ENCODE measurements around the gene HIPK2. TPM values are rescaled to one million over a fixed set of nuclear protein-coding genes. Genes with fewer than 3 reads are reported as not detected.

The HIPK2 gene
- total RNA-seq, 4 donors from 2014 or later = 13.6 to 21.8 (median 18.2) TPM

- Histone ChIP-seq H3K27me3 (no peaks in the 10 kb centered on the region), H3K9me3 (no peaks in the 10 kb centered on the region), H3K27ac (no peak overlapping the region), H3K4me3 (no peak overlapping the region), H3K36me3 (no peaks in the 10 kb centered on the region), H3K4me1 (no peaks in the 10 kb centered on the region)
- TF ChIP-seq, protein P1, sequence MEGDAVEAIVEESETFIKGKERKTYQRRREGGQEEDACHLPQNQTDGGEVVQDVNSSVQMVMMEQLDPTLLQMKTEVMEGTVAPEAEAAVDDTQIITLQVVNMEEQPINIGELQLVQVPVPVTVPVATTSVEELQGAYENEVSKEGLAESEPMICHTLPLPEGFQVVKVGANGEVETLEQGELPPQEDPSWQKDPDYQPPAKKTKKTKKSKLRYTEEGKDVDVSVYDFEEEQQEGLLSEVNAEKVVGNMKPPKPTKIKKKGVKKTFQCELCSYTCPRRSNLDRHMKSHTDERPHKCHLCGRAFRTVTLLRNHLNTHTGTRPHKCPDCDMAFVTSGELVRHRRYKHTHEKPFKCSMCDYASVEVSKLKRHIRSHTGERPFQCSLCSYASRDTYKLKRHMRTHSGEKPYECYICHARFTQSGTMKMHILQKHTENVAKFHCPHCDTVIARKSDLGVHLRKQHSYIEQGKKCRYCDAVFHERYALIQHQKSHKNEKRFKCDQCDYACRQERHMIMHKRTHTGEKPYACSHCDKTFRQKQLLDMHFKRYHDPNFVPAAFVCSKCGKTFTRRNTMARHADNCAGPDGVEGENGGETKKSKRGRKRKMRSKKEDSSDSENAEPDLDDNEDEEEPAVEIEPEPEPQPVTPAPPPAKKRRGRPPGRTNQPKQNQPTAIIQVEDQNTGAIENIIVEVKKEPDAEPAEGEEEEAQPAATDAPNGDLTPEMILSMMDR (IDR thresholded peaks at IDR 0.05) = no peak
- no peak for TF ChIP-seq POLR2A (IDR thresholded peaks at IDR 0.05)
- 71% methylated on average over 11 of the region's 11 CpGs for whole genome bisulfite sequencing
- no peak for DNase-seq (ENCODE audit: low spot score in 2 of 2)
These were observed 108.4 kb downstream of the HIPK2 start for GRCh38 chr7:139669106-139670061.

- Histone ChIP-seq H3K4me3 (no peak overlapping the region), H3K27me3 (no peaks in the 10 kb centered on the region), H3K4me1 (no peaks in the 10 kb centered on the region), H3K9me3 (no peaks in the 10 kb centered on the region), H3K27ac (no peak overlapping the region), H3K36me3 (no peaks in the 10 kb centered on the region)
- no peak for DNase-seq (ENCODE audit: low spot score in 2 of 2)
- WGBS = 89% methylated on average over 1 of the region's 1 CpG
- TF ChIP-seq POLR2AphosphoS5 (IDR thresholded peaks at IDR 0.05) = no peak
- TF ChIP-seq, protein P1 (IDR thresholded peaks at IDR 0.05) = no peak
- TF ChIP-seq POLR2A (IDR thresholded peaks at IDR 0.05) = no peak
- TF ChIP-seq EP300 (IDR thresholded peaks at IDR 0.05) = no peak
These were observed 110.4 kb downstream of the HIPK2 start for GRCh38 chr7:139667377-139667776.

- TF ChIP-seq POLR2A (IDR thresholded peaks at IDR 0.05) = no peak
- no peak for TF ChIP-seq EP300 (IDR thresholded peaks at IDR 0.05)
- TF ChIP-seq, protein P1 (IDR thresholded peaks at IDR 0.05) = no peak
- TF ChIP-seq POLR2AphosphoS5 (IDR thresholded peaks at IDR 0.05) = no peak
- Histone ChIP-seq H3K4me1 (no peaks in the 10 kb centered on the region), H3K36me3 (no peaks in the 10 kb centered on the region), H3K27ac (no peak overlapping the region), H3K9me3 (no peaks in the 10 kb centered on the region), H3K27me3 (no peaks in the 10 kb centered on the region), H3K4me3 (no peak overlapping the region)
- WGBS = 94% methylated on average over 5 of the region's 5 CpGs
- DNase-seq (ENCODE audit: low spot score in 2 of 2) = no peak
These were observed 111.3 kb downstream of the HIPK2 start for GRCh38 chr7:139666501-139666900.

- H3K27ac ChIP-seq = no peak overlapping the region
- H3K27me3 ChIP-seq = no peaks in the 10 kb centered on the region
- H3K4me1 ChIP-seq = peaks cover 11% of the 10 kb centered on the region
- H3K9me3 ChIP-seq = no peaks in the 10 kb centered on the region
- DNase-seq (ENCODE audit: low spot score in 2 of 2) = no peak
- H3K36me3 ChIP-seq = no peaks in the 10 kb centered on the region
- TF ChIP-seq, protein P1 (IDR thresholded peaks at IDR 0.05) = no peak
- TF ChIP-seq POLR2A (IDR thresholded peaks at IDR 0.05) (no peak), EP300 (IDR thresholded peaks at IDR 0.05) (no peak), POLR2AphosphoS5 (IDR thresholded peaks at IDR 0.05) (no peak)
- WGBS = 95% methylated on average over 6 of the region's 6 CpGs
- H3K4me3 ChIP-seq = no peak overlapping the region
These were observed 113.4 kb downstream of the HIPK2 start for GRCh38 chr7:139664434-139664833.

GRCh38 chr7:139663608-139664177, 114.1 kb downstream of the HIPK2 start:
- no peak overlapping the region for H3K4me3 ChIP-seq
- WGBS = 92% methylated on average over 11 of the region's 11 CpGs
- no peaks in the 10 kb centered on the region for H3K27me3 ChIP-seq
- no peaks in the 10 kb centered on the region for H3K36me3 ChIP-seq
- H3K9me3 ChIP-seq = no peaks in the 10 kb centered on the region
- TF ChIP-seq, protein P1 (IDR thresholded peaks at IDR 0.05) = no peak
- no peak for TF ChIP-seq EP300 (IDR thresholded peaks at IDR 0.05)
- no peak for TF ChIP-seq POLR2AphosphoS5 (IDR thresholded peaks at IDR 0.05)
- no peak for TF ChIP-seq POLR2A (IDR thresholded peaks at IDR 0.05)
- no peak overlapping the region for H3K27ac ChIP-seq
- peaks cover 18% of the 10 kb centered on the region for H3K4me1 ChIP-seq
- no peak for DNase-seq (ENCODE audit: low spot score in 2 of 2)
